Transverse colon (tissue), 4 donors: ENCODE data around the gene KRTAP16-1. TPM values are rescaled to one million over a fixed set of nuclear protein-coding genes. Genes with fewer than 3 reads are reported as not detected.
"Not testable (repeated sequence)": the region's sequence is repeated elsewhere in the genome, so short reads cannot be mapped to it uniquely, and the experiment has no call there.

Experiments
- DNase-seq: peaks from one replicate; pipeline ENCODE4 v3.0.0-alpha.2; 2019
- H3K27ac ChIP-seq, 4 donors: fragments of 200-600 bp; sonication (generic); 2 replicates each; pipeline ENCODE4 v1.5.1; 2016 to 2018; ENCODE audit warnings: inconsistent platforms in 4 of 4
- H3K27me3 ChIP-seq: fragments of 200-600 bp; sonication (generic); 2 replicates; pipeline ENCODE4 v1.5.1; 2017; ENCODE audit warnings: inconsistent platforms
- H3K36me3 ChIP-seq, 4 donors: fragments of 200-600 bp; sonication (generic); 2 replicates each; pipeline ENCODE4 v1.5.1; 2017 to 2019; ENCODE audit warnings: inconsistent platforms in 4 of 4
- H3K4me1 ChIP-seq, 4 donors: fragments of 200-600 bp; sonication (generic); 2 replicates each; pipeline ENCODE4 v1.5.1; 2017 to 2020; ENCODE audit warnings: inconsistent platforms in 4 of 4
- H3K4me3 ChIP-seq, 4 donors: fragments of 200-600 bp; sonication (generic); 1 replicate in 1 of 4; 2 replicates in 3 of 4; pipeline versions ENCODE4 v1.5.1 to v1.6.1; 2017 to 2019; ENCODE audit warnings: inconsistent platforms in 4 of 4
- H3K9me3 ChIP-seq, 2 donors: fragments of 200-600 bp; sonication (generic); 2 replicates each; pipeline ENCODE4 v1.5.1; 2017 to 2019; ENCODE audit warnings: inconsistent platforms in 2 of 2
- EP300 ChIP-seq: sonication (generic); formaldehyde crosslinking; IDR thresholded peaks from one replicate; pipeline ENCODE4 v1.6.1; 2017; ENCODE audit warnings: antibody characterized with exemption, low read depth
- POLR2A ChIP-seq: fragments of 450-650 bp; IDR thresholded peaks from one replicate; pipeline ENCODE4 v1.6.1; 2016; ENCODE audit warnings: antibody characterized with exemption, mild to moderate bottlenecking, moderate library complexity
- POLR2AphosphoS5 ChIP-seq, 3 donors: sonication (generic); formaldehyde crosslinking; IDR thresholded peaks; one replicate each; pipeline ENCODE4 v1.6.1; 2016; ENCODE audit warnings: antibody characterized with exemption in 3 of 3
- WGBS, 2 donors: methylation state at CpG; one replicate each; pipeline ENCODE4 v1.1.5; 2018; ENCODE audit warnings: low coverage in 1 of 2; 5-methylcytosine and 5-hydroxymethylcytosine counted together
- in situ Hi-C, 4 donors: fragments of 200-750 bp; cut with MboI; loops; one replicate each; pipeline versions ENCODE4 v1.15.0 to v1.15.1; 2017; ENCODE audit warnings: low sequenced_read_pairs in 3 of 4, low pct_ligation_motif_present in 1 of 4, low pct_unique_long_range_greater_than_20kb in 1 of 4
- intact Hi-C: fragments of 100-400 bp; cut with DNase I; formaldehyde crosslinking; loops from one replicate; pipeline ENCODE4 v1.15.1; 2023; ENCODE audit warnings: low total_unique reads
- total RNA-seq, 4 donors: library from RNA; depleted of rRNA; stranded (reverse); fragments of >200 nt; gene quantifications; one replicate each; pipeline ENCODE4 v1.1.0, GENCODE V29; 2016
- TF ChIP-seq, protein P1 (sequence below), 5 experiments: fragments of 200-600 bp in 3 of 5; fragments of 450-650 bp in 2 of 5; sonication (generic) in 3 of 5; IDR thresholded peaks; 1 replicate in 2 of 5; 2 replicates in 3 of 5; pipeline ENCODE4 v1.5.1; 2016 to 2017; ENCODE audit warnings: antibody characterized with exemption in 5 of 5, inconsistent platforms in 3 of 5, mild to moderate bottlenecking in 2 of 5, moderate library complexity in 1 of 5

KRTAP16-1 gene
- total RNA-seq, 4 donors from 2014 or later: not detected

DNA sequence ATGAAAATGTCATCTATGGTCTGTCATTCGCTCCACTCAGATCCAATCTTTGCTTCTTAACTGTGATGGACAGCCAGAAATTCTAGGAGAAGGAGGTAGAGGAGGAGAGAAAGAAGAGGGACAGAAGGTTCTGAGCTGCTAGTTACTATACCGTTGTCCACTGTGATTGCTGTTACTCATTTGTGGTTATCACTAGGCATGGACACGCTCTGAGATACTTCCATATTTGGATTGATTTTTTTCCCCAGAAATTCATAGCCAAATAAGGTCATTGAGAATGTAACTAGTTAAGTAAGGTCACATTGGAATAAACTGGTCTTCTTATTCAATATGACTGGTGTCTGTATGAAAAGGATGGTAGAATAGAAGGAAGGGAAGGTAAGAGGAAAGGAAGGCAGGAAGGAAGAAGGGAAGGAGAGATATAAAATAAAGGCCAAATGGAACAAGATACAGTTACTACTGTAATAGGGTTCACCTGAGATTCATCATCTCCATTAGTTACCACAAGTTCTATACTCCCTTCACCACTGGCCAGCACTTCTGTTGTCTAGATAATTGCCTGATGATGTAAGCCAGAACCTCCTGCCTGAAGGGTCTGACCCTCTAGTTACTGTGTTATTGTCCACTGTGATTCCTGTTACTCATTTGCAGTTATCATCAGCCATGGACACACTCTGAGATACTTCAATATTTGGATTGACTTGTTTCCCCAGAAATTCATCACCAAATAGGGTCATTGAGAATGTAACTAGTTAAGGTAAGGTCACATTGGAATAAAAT is 30.7 kb downstream of the KRTAP16-1 start:
- Histone ChIP-seq H3K27ac (no peak overlapping the region), H3K27me3 (peaks cover 5% of the 10 kb centered on the region), H3K4me1 (no peaks in the 10 kb centered on the region), H3K9me3 (no peaks in the 10 kb centered on the region), H3K36me3 (no peaks in the 10 kb centered on the region), H3K4me3 (no peak overlapping the region)
- WGBS, 2 donors: 80 to 93% methylated on average over 2 to 3 of the region's 3 CpGs
- intact Hi-C loops: no loop called here
- TF ChIP-seq, protein P1, sequence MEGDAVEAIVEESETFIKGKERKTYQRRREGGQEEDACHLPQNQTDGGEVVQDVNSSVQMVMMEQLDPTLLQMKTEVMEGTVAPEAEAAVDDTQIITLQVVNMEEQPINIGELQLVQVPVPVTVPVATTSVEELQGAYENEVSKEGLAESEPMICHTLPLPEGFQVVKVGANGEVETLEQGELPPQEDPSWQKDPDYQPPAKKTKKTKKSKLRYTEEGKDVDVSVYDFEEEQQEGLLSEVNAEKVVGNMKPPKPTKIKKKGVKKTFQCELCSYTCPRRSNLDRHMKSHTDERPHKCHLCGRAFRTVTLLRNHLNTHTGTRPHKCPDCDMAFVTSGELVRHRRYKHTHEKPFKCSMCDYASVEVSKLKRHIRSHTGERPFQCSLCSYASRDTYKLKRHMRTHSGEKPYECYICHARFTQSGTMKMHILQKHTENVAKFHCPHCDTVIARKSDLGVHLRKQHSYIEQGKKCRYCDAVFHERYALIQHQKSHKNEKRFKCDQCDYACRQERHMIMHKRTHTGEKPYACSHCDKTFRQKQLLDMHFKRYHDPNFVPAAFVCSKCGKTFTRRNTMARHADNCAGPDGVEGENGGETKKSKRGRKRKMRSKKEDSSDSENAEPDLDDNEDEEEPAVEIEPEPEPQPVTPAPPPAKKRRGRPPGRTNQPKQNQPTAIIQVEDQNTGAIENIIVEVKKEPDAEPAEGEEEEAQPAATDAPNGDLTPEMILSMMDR (IDR thresholded peaks at IDR 0.05): no peak
- TF ChIP-seq POLR2A (no peak), EP300 (no peak), POLR2AphosphoS5 (IDR thresholded peaks at IDR 0.05) (no peak)
- no peak for DNase-seq
- in situ Hi-C loops: no loop called here

DNA sequence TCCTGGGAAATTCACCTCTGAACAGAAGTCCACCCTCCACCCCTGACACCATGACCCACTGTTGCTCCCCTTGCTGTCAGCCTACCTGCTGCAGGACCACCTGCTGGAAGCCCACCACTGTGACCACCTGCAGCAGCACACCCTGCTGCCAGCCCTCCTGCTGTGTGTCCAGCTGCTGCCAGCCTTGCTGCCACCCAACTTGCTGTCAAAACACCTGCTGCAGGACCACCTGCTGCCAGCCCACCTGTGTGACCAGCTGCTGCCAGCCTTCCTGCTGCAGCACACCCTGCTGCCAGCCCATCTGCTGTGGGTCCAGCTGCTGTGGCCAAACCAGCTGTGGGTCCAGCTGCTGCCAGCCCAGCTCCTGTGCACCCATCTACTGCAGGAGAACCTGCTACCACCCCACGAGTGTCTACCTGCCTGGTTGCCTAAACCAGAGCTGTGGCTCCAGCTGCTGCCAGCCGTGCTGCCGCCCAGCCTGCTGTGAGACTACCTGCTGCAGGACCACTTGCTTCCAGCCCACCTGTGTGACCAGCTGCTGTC is 33.4 kb downstream of the KRTAP16-1 start, which contains the start of gene KRTAP9-7:
KRTAP9-7 (plus strand) TSS at position 51 of the 543 bp plus-strand sequence; CDS start at position 51, 0 bp downstream.
- intact Hi-C loops, H3K4me1 ChIP-seq, H3K27ac ChIP-seq, H3K36me3 ChIP-seq, H3K27me3 ChIP-seq, DNase-seq, H3K9me3 ChIP-seq, H3K4me3 ChIP-seq, in situ Hi-C loops: not testable (repeated sequence)
- WGBS, 2 donors: no CpG with 5 or more reads among the region's 3 CpGs

DNA sequence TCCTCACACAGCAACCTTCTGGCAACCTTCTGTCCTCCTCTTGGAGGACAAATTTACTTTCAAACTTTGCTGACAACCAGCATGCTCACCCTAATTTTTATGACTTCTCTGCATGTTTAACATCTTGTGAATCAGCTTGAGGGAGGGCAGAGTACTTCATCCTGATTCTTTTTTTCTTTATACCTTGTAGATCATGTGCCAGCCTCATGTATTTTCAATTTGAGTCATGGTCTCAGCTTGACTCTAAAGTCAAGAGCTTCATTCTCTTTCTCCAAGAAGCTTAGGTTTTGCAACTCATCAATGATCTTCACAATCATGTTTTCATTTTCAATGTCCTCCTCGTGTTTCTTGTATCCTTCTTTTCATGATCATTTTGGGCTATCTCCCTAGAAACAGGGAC is 37.3 kb downstream of the KRTAP16-1 start:
- TF ChIP-seq, protein P1 (IDR thresholded peaks at IDR 0.05): no peak
- TF ChIP-seq EP300: no peak
- no peak for TF ChIP-seq POLR2A
- Histone ChIP-seq H3K27ac (no peak overlapping the region), H3K27me3 (no peaks in the 10 kb centered on the region), H3K9me3 (no peaks in the 10 kb centered on the region), H3K36me3 (no peaks in the 10 kb centered on the region), H3K4me3 (no peak overlapping the region), H3K4me1 (no peaks in the 10 kb centered on the region)
- 36% methylated on average over 1 of the region's 1 CpG; no CpG with 5 or more reads in 1 of the 2 donors for WGBS, 2 donors
- intact Hi-C loops (no loop called here), in situ Hi-C loops (loop anchor here in 1 of 4 donors (25.0 kb wide), 1 partner anchor 90 kb away; the partner anchor contains the start of genes KRT33A and KRT33B)
- no peak for DNase-seq

DNA sequence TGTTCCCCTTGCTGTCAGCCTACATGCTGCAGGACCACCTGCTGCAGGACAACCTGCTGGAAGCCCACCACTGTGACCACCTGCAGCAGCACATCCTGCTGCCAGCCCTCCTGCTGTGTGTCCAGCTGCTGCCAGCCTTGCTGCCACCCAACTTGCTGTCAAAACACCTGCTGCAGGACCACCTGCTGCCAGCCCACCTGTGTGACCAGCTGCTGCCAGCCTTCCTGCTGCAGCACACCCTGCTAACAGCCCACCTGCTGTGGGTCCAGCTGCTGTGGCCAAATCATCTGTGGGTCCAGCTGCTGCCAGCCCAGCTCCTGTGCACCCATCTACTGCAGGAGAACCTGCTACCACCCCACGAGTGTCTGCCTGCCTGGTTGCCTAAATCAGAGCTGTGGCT is 37.8 kb downstream of the KRTAP16-1 start:
- H3K36me3 ChIP-seq, H3K4me1 ChIP-seq, H3K9me3 ChIP-seq, H3K27ac ChIP-seq, H3K27me3 ChIP-seq, intact Hi-C loops, H3K4me3 ChIP-seq, DNase-seq: not testable (repeated sequence)
- no CpG with 5 or more reads among the region's 1 CpG for WGBS, 2 donors
- in situ Hi-C loops: loop anchor here in 1 of 4 donors (25.0 kb wide), 1 partner anchor 91 kb away; the partner anchor contains the start of genes KRT33A and KRT33B

DNA sequence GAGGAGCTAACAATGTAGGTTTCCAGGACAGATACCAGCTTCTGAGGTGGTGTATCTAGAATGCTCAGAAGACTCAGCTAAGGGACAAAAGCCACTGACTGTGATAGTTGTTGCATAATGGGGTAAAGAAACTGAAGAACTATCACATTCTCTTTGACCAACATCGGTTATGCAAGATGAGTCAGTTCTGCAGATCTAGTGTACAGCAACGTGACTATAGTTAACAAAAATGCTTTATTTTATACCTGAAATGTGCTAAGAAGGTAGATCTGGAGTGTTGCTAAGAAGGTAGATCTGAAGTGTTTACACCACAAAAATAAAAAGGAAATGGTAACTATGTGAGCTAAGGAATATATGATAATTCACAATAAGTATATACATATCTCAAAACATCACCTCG is 41.4 kb downstream of the KRTAP16-1 start:
- no peak for DNase-seq
- TF ChIP-seq EP300 (no peak), POLR2AphosphoS5 (IDR thresholded peaks at IDR 0.05) (no peak), POLR2A (no peak)
- TF ChIP-seq, protein P1 (IDR thresholded peaks at IDR 0.05): no peak
- Histone ChIP-seq H3K27me3 (peaks cover 12% of the 10 kb centered on the region), H3K4me3 (no peak overlapping the region), H3K9me3 (no peaks in the 10 kb centered on the region), H3K27ac (no peak overlapping the region), H3K4me1 (no peaks in the 10 kb centered on the region), H3K36me3 (no peaks in the 10 kb centered on the region)
- in situ Hi-C loops (loop anchor here in 1 of 4 donors (25.0 kb wide), 1 partner anchor 95 kb away; the partner anchor contains the start of genes KRT33A and KRT33B), intact Hi-C loops (no loop called here)
- WGBS, 2 donors: 86% methylated on average over 3 of the region's 3 CpGs; no CpG with 5 or more reads in 1 of the 2 donors
